SH-SY5Y (cell line): ENCODE measurements around the gene SMIM35.

Experiments used
- GATA2 ChIP-seq: IDR thresholded peaks from 2 replicates; pipeline ENCODE4 v1.6.1; 2011; ENCODE audit warnings: mild to moderate bottlenecking, low read depth, low read length
- GATA3 ChIP-seq: IDR thresholded peaks from 2 replicates; pipeline ENCODE4 v1.6.1; 2011; ENCODE audit warnings: low read depth, mild to moderate bottlenecking, low read length, moderate library complexity

DNA sequence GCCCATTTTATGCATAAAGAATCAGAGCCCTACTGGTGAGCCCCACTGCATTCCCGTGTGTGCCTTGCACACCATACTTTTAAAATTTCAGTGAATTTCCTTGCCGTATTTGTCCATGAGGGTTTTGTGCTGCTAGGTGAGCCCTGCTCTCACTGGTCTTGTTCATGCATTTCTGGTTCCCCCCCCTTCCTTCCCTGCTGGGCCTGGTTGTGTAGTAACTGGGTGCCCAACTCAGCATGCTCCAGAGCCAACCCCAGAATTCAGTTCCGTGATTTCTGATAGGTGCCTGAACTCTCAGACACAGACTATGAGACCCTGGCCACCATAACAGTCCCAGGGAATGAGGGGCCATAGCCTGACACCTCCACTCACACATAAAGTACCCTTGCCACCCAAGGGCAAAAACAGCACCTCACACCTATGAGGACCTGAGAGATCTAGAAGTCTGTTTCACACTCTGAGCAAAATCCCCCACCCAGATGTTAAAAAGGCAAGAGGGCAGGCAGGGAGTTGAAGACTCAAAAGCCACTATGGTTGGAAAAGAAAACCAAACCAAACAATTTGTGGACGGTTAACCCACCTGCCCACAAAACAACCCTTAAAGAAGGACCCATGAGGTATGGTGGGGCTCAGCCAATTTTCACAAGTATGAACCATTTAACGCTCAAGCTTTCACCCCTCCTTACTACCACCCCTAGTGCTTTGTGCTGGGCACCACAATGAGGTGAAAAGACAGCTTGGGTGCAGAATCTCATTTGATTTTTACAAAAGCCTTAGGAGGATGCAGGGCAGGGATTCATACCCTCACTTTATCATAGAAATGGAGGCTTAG, 117.4 kb downstream of the SMIM35 start:
- TF ChIP-seq GATA2 (no peak), GATA3 (no peak)
